Vagina (tissue), 2 donors: Measurements from ENCODE around the gene GUCD1. TPM values are rescaled to one million over a fixed set of nuclear protein-coding genes. Genes with fewer than 3 reads are reported as not detected.
A peak's percentile ranks its signal among the peaks of the same experiment; 100 is the strongest.

Experiments
- DNase-seq, 2 donors: peaks; one replicate each; pipeline ENCODE4 v3.0.0-alpha.2; 2017; ENCODE audit errors: extremely low spot score in 2 of 2
- H3K27ac ChIP-seq: fragments of 200-600 bp; sonication (generic); one replicate; pipeline ENCODE4 v1.5.1; 2019
- H3K27me3 ChIP-seq: fragments of 200-600 bp; sonication (generic); one replicate; pipeline ENCODE4 v1.5.1; 2019
- H3K36me3 ChIP-seq, 2 donors: fragments of 200-600 bp; sonication (generic); one replicate each; pipeline ENCODE4 v1.5.1; 2017 to 2019
- H3K4me1 ChIP-seq: fragments of 200-600 bp; sonication (generic); one replicate; pipeline ENCODE4 v1.5.1; 2019
- H3K4me3 ChIP-seq, 2 donors: fragments of 200-600 bp; sonication (generic); 1 replicate in 1 of 2; 2 replicates in 1 of 2; pipeline ENCODE4 v1.5.1; 2016 to 2019
- H3K9me3 ChIP-seq: fragments of 200-600 bp; sonication (generic); one replicate; pipeline ENCODE4 v1.5.1; 2019
- POLR2A ChIP-seq, 2 donors: fragments of 450-650 bp; IDR thresholded peaks; one replicate each; pipeline ENCODE4 v1.6.1; 2017; ENCODE audit warnings: antibody characterized with exemption in 2 of 2, mild to moderate bottlenecking in 2 of 2, moderate library complexity in 2 of 2
- POLR2AphosphoS5 ChIP-seq, 2 donors: sonication (generic); formaldehyde crosslinking; IDR thresholded peaks; one replicate each; pipeline ENCODE4 v1.9.0; 2017; ENCODE audit warnings: antibody characterized with exemption in 2 of 2, mild to moderate bottlenecking in 2 of 2, low read depth in 1 of 2; ENCODE audit not compliant: insufficient read depth in 1 of 2
- intact Hi-C: fragments of 100-400 bp; cut with DNase I; formaldehyde crosslinking; loops from one replicate; pipeline ENCODE4 v1.15.1; 2023
- total RNA-seq: library from RNA; depleted of rRNA; stranded (reverse); fragments of >200 nt; gene quantifications from one replicate; pipeline ENCODE4 v1.2.3, GENCODE V29; 2016
- TF ChIP-seq, protein P1 (sequence below), 3 experiments: fragments of 450-650 bp in 2 of 3; fragments of 200-600 bp in 1 of 3; sonication (generic) in 1 of 3; IDR thresholded peaks; one replicate each; pipeline ENCODE4 v1.5.1; 2017 to 2019; ENCODE audit warnings: antibody characterized with exemption in 3 of 3, mild to moderate bottlenecking in 2 of 3, moderate library complexity in 2 of 3

GUCD1 gene
- total RNA-seq, 1 donor from 2014 or later = 81.8 TPM

DNA sequence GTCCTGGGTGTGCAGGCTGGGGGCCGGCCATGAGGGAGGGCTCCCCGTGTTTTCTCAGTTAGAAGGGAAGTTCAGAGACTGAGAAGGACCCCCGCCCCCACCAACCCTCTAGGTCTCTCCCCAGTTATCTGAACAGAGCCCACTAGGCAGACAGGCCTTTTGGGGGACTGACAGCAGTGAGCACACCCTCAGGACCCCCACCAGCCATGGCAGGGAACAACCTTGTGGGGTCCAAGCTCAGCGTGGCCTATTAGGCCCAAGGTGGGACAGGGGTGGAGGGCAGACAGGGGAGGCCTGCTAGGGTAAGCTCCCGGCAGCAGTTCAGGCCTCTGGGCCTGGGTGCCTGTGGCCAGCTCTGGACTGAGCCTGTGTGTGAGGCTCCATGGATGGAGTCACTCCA, 32.3 kb upstream of the GUCD1 start:
- no peak for DNase-seq
- H3K4me3 ChIP-seq = no peak overlapping the region
- intact Hi-C loops = no loop called here
- H3K27ac ChIP-seq = no peak overlapping the region
- H3K9me3 ChIP-seq = no peaks in the 10 kb centered on the region
- no peaks in the 10 kb centered on the region for H3K27me3 ChIP-seq
- peaks cover 17% of the 10 kb centered on the region for H3K4me1 ChIP-seq
- TF ChIP-seq, protein P1, sequence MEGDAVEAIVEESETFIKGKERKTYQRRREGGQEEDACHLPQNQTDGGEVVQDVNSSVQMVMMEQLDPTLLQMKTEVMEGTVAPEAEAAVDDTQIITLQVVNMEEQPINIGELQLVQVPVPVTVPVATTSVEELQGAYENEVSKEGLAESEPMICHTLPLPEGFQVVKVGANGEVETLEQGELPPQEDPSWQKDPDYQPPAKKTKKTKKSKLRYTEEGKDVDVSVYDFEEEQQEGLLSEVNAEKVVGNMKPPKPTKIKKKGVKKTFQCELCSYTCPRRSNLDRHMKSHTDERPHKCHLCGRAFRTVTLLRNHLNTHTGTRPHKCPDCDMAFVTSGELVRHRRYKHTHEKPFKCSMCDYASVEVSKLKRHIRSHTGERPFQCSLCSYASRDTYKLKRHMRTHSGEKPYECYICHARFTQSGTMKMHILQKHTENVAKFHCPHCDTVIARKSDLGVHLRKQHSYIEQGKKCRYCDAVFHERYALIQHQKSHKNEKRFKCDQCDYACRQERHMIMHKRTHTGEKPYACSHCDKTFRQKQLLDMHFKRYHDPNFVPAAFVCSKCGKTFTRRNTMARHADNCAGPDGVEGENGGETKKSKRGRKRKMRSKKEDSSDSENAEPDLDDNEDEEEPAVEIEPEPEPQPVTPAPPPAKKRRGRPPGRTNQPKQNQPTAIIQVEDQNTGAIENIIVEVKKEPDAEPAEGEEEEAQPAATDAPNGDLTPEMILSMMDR (IDR thresholded peaks at IDR 0.05) = no peak
- TF ChIP-seq POLR2AphosphoS5 (IDR thresholded peaks at IDR 0.05; ENCODE audit: insufficient read depth in 1 of 2, low read depth in 1 of 2) (no peak), POLR2A (IDR thresholded peaks at IDR 0.05) (no peak)
- peaks cover 0 to 18% of the 10 kb centered on the region in 2 donors for H3K36me3 ChIP-seq

DNA sequence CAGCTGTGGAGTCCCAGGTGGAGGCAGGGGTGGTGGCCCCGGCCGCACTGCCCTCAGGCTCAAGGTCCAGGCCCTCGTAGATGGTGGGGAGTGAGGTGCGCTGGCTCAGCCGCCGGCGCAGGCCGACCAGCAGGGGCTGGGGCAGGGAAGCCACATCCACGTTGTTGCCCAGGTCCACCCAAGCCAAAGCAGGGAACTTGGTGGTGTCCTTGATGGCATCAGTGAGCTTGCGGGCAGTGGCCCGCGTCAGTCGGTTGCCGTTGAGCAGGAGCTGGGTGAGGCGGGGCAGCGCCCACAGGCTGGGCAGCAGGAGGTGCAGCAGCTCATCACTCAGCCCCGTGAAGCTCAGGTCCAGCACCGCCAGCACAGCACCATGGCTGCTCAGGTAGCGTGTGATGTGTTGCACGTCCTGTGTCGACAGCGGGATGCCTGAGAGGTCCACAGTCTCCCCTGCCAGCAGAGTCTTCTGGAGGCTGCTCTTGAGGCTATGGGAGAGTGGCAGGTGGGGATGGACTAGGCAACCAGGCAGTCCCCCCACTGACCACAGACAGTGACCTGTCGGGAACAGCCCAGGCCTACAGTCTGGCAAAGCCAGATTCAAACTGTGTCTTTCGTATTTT, 31.1 kb upstream of the GUCD1 start:
- Histone ChIP-seq H3K9me3 (no peaks in the 10 kb centered on the region), H3K36me3 (peaks cover 0 to 18% of the 10 kb centered on the region in 2 donors), H3K4me3 (no peak overlapping the region), H3K27ac (no peak overlapping the region), H3K27me3 (no peaks in the 10 kb centered on the region), H3K4me1 (peaks cover 20% of the 10 kb centered on the region)
- DNase-seq = no peak
- TF ChIP-seq POLR2A (IDR thresholded peaks at IDR 0.05) (no peak), POLR2AphosphoS5 (IDR thresholded peaks at IDR 0.05; ENCODE audit: insufficient read depth in 1 of 2, low read depth in 1 of 2) (no peak)
- TF ChIP-seq, protein P1 (IDR thresholded peaks at IDR 0.05) = no peak
- intact Hi-C loops = no loop called here

DNA sequence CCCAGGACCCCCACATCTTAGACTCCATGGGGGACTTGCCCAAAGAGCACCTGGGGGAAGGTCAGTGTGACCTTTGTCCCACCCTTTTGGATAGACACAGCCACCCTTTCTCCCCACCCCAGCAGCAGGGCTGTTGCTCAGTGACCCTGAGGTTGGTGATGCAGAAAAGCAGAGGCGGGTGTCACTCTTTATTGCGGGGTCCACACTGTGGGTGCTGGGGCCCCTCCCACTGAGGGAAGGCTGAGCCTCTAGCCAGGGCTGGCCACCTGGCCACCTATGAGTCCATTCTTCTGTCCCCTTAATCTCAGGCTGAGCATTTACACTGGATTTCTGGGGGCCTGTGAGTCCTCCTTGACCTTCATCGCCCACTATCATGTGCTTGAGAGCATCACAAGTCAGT, 30.5 kb upstream of the GUCD1 start:
- no peak overlapping the region for H3K4me3 ChIP-seq
- no peak overlapping the region for H3K27ac ChIP-seq
- no peaks in the 10 kb centered on the region for H3K9me3 ChIP-seq
- H3K36me3 ChIP-seq = peaks cover 0 to 18% of the 10 kb centered on the region in 2 donors
- H3K27me3 ChIP-seq = no peaks in the 10 kb centered on the region
- H3K4me1 ChIP-seq = peaks cover 26% of the 10 kb centered on the region
- intact Hi-C loops = no loop called here
- TF ChIP-seq POLR2AphosphoS5 (IDR thresholded peaks at IDR 0.05; ENCODE audit: insufficient read depth in 1 of 2, low read depth in 1 of 2) (no peak), POLR2A (IDR thresholded peaks at IDR 0.05) (no peak)
- TF ChIP-seq, protein P1 (IDR thresholded peaks at IDR 0.05) = no peak
- DNase-seq = no peak

DNA sequence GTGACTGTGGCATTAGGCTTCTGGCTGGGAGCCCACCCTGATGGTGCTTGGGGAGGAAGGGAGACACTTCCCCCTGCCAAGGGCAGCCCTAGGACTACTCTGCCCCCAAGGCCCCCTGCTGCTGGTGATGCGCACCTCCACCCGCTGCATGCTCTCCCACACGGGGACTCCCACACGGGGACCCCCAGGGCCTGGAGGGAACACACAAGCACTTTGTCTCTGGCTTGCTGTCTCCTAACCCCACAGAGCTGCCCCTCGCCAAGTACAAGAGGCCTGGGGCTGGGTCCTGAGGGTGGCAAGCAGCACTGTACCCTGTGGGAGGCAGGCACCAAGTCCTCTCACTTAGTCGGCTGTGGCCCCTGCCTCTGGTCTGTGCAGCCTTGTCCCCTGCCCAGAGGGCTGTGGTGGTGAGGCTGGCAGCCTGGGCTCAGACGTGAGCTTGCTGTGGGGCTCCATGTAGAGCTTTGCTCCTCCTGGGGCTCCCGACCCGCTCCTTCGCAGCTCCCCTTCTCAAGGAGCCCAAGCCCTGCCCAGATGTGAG, 30.0 kb upstream of the GUCD1 start:
- Histone ChIP-seq H3K36me3 (peaks cover 0 to 18% of the 10 kb centered on the region in 2 donors), H3K4me1 (peaks cover 30% of the 10 kb centered on the region), H3K4me3 (no peak overlapping the region), H3K9me3 (no peaks in the 10 kb centered on the region), H3K27ac (no peak overlapping the region), H3K27me3 (no peaks in the 10 kb centered on the region)
- TF ChIP-seq POLR2A (IDR thresholded peaks at IDR 0.05) (no peak), POLR2AphosphoS5 (IDR thresholded peaks at IDR 0.05; ENCODE audit: insufficient read depth in 1 of 2, low read depth in 1 of 2) (no peak)
- TF ChIP-seq, protein P1 (IDR thresholded peaks at IDR 0.05) = no peak
- no peak for DNase-seq
- intact Hi-C loops = no loop called here

DNA sequence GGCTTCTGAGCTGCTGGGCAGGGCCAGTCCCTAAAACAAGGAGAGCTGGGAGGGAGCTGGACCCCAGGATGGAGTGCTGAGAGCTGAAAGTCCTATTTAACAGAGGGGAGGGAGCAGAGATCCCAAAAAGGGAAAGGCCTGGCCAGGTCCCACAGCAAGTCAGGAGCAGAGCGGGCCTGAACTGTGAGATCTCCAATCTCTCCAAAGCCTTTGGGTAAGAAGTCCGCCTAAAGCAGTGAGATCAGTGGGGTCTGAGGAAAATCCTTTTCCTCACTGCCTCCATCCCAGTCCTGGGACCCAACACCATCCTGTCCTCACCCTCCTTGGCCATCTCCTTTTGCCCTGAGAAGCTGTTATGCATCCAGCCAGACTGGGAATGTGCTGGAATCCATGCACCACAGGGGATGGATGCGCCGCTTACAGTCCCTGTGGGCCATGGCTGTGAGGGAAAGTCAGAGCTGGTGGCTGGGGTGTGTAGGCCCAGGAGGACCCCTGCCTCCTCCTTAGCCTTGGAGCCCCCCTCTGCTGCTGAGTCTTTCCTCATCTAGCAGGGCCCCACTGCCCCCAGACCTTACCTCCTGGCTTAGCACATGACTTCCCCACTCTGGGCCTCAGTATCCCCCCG, 29.3 kb upstream of the GUCD1 start:
- H3K4me3 ChIP-seq = no peak overlapping the region
- no peaks in the 10 kb centered on the region for H3K9me3 ChIP-seq
- H3K27ac ChIP-seq = peak overlapping the region; percentile 45
- no peak for DNase-seq
- no peaks in the 10 kb centered on the region for H3K27me3 ChIP-seq
- peaks cover 0 to 18% of the 10 kb centered on the region in 2 donors for H3K36me3 ChIP-seq
- intact Hi-C loops = no loop called here
- H3K4me1 ChIP-seq = peaks cover 37% of the 10 kb centered on the region
- TF ChIP-seq, protein P1 (IDR thresholded peaks at IDR 0.05) = no peak
- TF ChIP-seq POLR2A (IDR thresholded peaks at IDR 0.05) (no peak), POLR2AphosphoS5 (IDR thresholded peaks at IDR 0.05; ENCODE audit: insufficient read depth in 1 of 2, low read depth in 1 of 2) (no peak)
